WTC11 (cell line): Measurements from ENCODE around the gene TMTC2. TPM values are rescaled to one million over a fixed set of nuclear protein-coding genes. Genes with fewer than 3 reads are reported as not detected.

Source experiments
- ATAC-seq: fragments of 200-7000 bp; cut with Tn5 transposase; 2 replicates; pipeline ENCODE4 v1.10.0; 2021; ENCODE audit warnings: mild to moderate bottlenecking, moderate library complexity
- CTCF ChIA-PET: fragments of 300-600 bp; sonication (Branson Sonifier 250); formaldehyde crosslinking; loops from one replicate; lab custom pipeline; 2021; ENCODE audit warnings: antibody characterized with exemption; lab: Charles Lee
- POLR2A ChIA-PET: fragments of 350-600 bp; sonication (Branson Sonifier 250); formaldehyde crosslinking; loops from one replicate; lab custom pipeline; 2021; ENCODE audit warnings: antibody characterized with exemption; lab: Charles Lee
- DNase-seq: peaks from one replicate; pipeline ENCODE4 v3.0.0; 2021; ENCODE audit warnings: low spot score
- H3K27ac Mint-ChIP-seq: 2 replicates; pipeline ENCODE4 v1.8.0; 2021; ENCODE audit warnings: mixed read lengths
- H3K27me3 Mint-ChIP-seq: 2 replicates; pipeline ENCODE4 v1.8.0; 2021; ENCODE audit warnings: low read depth, mild to moderate bottlenecking, moderate library complexity, mixed read lengths
- H3K36me3 Mint-ChIP-seq: 2 replicates; pipeline ENCODE4 v1.8.0; 2021; ENCODE audit warnings: mixed read lengths
- H3K4me1 Mint-ChIP-seq: 2 replicates; pipeline ENCODE4 v1.8.0; 2022; ENCODE audit warnings: mixed read lengths
- H3K4me3 Mint-ChIP-seq: 2 replicates; pipeline ENCODE4 v1.8.0; 2021; ENCODE audit warnings: mild to moderate bottlenecking, moderate library complexity, mixed read lengths
- H3K9me3 Mint-ChIP-seq: 2 replicates; pipeline ENCODE4 v1.8.0; 2021; ENCODE audit warnings: mixed read lengths
- ATF2 ChIP-seq: sonication (generic); formaldehyde crosslinking; IDR thresholded peaks from 2 replicates; pipeline ENCODE4 v1.8.1; 2022; ENCODE audit warnings: low read depth, missing genetic modification reagents, borderline replicate concordance
- CTCF ChIP-seq: fragments of 200-600 bp; IDR thresholded peaks from 2 replicates; pipeline ENCODE4 v1.8.0; 2022; ENCODE audit warnings: antibody characterized with exemption
- E2F1 ChIP-seq: sonication (generic); formaldehyde crosslinking; IDR thresholded peaks from 2 replicates; pipeline ENCODE4 v1.8.0; 2022; ENCODE audit warnings: mild to moderate bottlenecking, missing genetic modification reagents
- ELF4 ChIP-seq: sonication (generic); formaldehyde crosslinking; IDR thresholded peaks from 2 replicates; pipeline ENCODE4 v1.8.1; 2022; ENCODE audit warnings: low read depth, mild to moderate bottlenecking, moderate library complexity, missing genetic modification reagents
- FOXK1 ChIP-seq: sonication (generic); formaldehyde crosslinking; IDR thresholded peaks from 2 replicates; pipeline ENCODE4 v1.8.0; 2022; ENCODE audit warnings: mild to moderate bottlenecking, moderate library complexity, missing genetic modification reagents
- GABPB1 ChIP-seq: sonication (generic); formaldehyde crosslinking; IDR thresholded peaks from 2 replicates; pipeline ENCODE4 v1.8.1; 2023; ENCODE audit warnings: mild to moderate bottlenecking, missing genetic modification reagents
- GRHL2 ChIP-seq: fragments of 250-450 bp; sonication (Bioruptor Pico); IDR thresholded peaks from 2 replicates; pipeline ENCODE4 v1.8.0; 2022; ENCODE audit warnings: mild to moderate bottlenecking, moderate library complexity; ENCODE audit not compliant: insufficient replicate concordance, severe bottlenecking
- IRF1 ChIP-seq: sonication (generic); formaldehyde crosslinking; IDR thresholded peaks from 2 replicates; pipeline ENCODE4 v1.8.0; 2023; ENCODE audit warnings: missing genetic modification reagents
- NR1H2 ChIP-seq: sonication (generic); formaldehyde crosslinking; IDR thresholded peaks from 2 replicates; pipeline ENCODE4 v1.9.0; 2021; ENCODE audit warnings: mild to moderate bottlenecking, moderate library complexity, missing genetic modification reagents
- PRDM15 ChIP-seq: sonication (generic); formaldehyde crosslinking; IDR thresholded peaks from 2 replicates; pipeline ENCODE4 v1.8.0; 2022; ENCODE audit warnings: missing genetic modification reagents
- SMAD3 ChIP-seq: sonication (generic); formaldehyde crosslinking; IDR thresholded peaks from 2 replicates; pipeline ENCODE4 v1.8.0; 2022; ENCODE audit warnings: missing genetic modification reagents, mild to moderate bottlenecking, borderline replicate concordance
- TEAD4 ChIP-seq: sonication (generic); formaldehyde crosslinking; IDR thresholded peaks from 2 replicates; pipeline ENCODE4 v1.8.0; 2022; ENCODE audit warnings: mild to moderate bottlenecking, missing genetic modification reagents
- USF1 ChIP-seq: sonication (generic); formaldehyde crosslinking; IDR thresholded peaks from 2 replicates; pipeline ENCODE4 v1.8.0; 2022; ENCODE audit warnings: mild to moderate bottlenecking, missing genetic modification reagents
- ZBTB21 ChIP-seq: sonication (generic); formaldehyde crosslinking; IDR thresholded peaks from 2 replicates; pipeline ENCODE4 v1.8.1; 2023; ENCODE audit warnings: mild to moderate bottlenecking, missing genetic modification reagents, borderline replicate concordance
- ZBTB43 ChIP-seq: sonication (generic); formaldehyde crosslinking; IDR thresholded peaks from 2 replicates; pipeline ENCODE4 v1.8.1; 2023; ENCODE audit warnings: mild to moderate bottlenecking, missing genetic modification reagents
- ZNF423 ChIP-seq: fragments of 250-450 bp; sonication (Bioruptor Pico); IDR thresholded peaks from 2 replicates; pipeline ENCODE4 v2.1.2; 2022; ENCODE audit warnings: mild to moderate bottlenecking, moderate library complexity
- ZNF425 ChIP-seq: fragments of 250-450 bp; sonication (Bioruptor Pico); conservative IDR thresholded peaks from 2 replicates; pipeline ENCODE4 v1.9.0; 2021; ENCODE audit warnings: mild to moderate bottlenecking
- total RNA-seq: library from RNA; stranded (reverse); gene quantifications from 3 replicates; pipeline ENCODE4 v1.2.3, GENCODE V29; 2021

Gene TMTC2
- total RNA-seq, 1 experiment from 2014 or later: 6.4 TPM

GRCh38 chr12:82675246-82675645, 11.5 kb upstream of the TMTC2 start:
- TF ChIP-seq GABPB1 (CRISPR knock-in tag) (no peak), USF1 (no peak), IRF1 (CRISPR knock-in tag) (no peak), ZBTB21 (CRISPR knock-in tag) (no peak), ZNF425 (no peak), TEAD4 (no peak), GRHL2 (CRISPR knock-in tag) (no peak), PRDM15 (CRISPR knock-in tag) (no peak), ZBTB43 (CRISPR knock-in tag) (no peak), ATF2 (CRISPR knock-in tag) (no peak), ZNF423 (CRISPR knock-in tag) (no peak), E2F1 (no peak), SMAD3 (CRISPR knock-in tag) (no peak), NR1H2 (CRISPR knock-in tag) (no peak), ELF4 (no peak), FOXK1 (CRISPR knock-in tag) (no peak), CTCF (no peak)
- H3K4me1 Mint-ChIP-seq: no peaks in the 10 kb centered on the region; the same call in 1 of the 2 replicates

More at GRCh38 chr12:82675246-82675645, 11.5 kb upstream of the TMTC2 start:
- CTCF ChIA-PET: interaction anchor here (2.1 kb wide), 1 partner anchor 11 kb away, joined by 6 read pairs; the partner anchor contains the start of gene TMTC2
- H3K27ac Mint-ChIP-seq: no peak overlapping the region
- ATAC-seq (no peak), DNase-seq (no peak)
- POLR2A ChIA-PET: no interaction called here
- no peak overlapping the region for H3K4me3 Mint-ChIP-seq
- H3K36me3 Mint-ChIP-seq: no peaks in the 10 kb centered on the region
- H3K9me3 Mint-ChIP-seq: 0 out of 2 replicates have a peak, but pooled peaks cover 4% of the 10 kb centered on the region
- H3K27me3 Mint-ChIP-seq: no peaks in the 10 kb centered on the region
